ENCODE data around the gene PTGFRN.
"Not testable (repeated sequence)": the region's sequence is repeated elsewhere in the genome, so short reads cannot be mapped to it uniquely, and the experiment has no call there.

Gene PTGFRN

DNA sequence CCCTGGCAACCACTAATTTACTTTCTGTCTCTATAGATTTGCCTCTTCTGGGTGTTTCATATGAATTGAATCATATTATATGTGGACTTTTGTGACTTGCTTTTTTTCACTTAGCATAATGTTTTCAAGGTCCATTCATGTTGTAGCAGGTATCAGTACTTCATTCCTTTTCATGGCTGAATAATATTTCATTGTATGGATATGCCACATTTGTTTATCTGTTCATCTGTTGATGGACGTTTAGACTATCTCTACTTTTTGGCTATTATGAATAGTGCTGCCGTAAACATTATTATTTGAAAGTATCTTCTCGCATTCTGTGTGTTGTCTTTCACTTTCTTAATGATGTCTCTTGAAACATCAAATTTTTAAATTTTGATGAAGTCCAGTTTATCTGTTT lies 59.0 kb downstream of the PTGFRN start:
- DNase-seq (ENCODE audit: low read depth in 2 of 3, low spot score in 2 of 3): no peak

DNA sequence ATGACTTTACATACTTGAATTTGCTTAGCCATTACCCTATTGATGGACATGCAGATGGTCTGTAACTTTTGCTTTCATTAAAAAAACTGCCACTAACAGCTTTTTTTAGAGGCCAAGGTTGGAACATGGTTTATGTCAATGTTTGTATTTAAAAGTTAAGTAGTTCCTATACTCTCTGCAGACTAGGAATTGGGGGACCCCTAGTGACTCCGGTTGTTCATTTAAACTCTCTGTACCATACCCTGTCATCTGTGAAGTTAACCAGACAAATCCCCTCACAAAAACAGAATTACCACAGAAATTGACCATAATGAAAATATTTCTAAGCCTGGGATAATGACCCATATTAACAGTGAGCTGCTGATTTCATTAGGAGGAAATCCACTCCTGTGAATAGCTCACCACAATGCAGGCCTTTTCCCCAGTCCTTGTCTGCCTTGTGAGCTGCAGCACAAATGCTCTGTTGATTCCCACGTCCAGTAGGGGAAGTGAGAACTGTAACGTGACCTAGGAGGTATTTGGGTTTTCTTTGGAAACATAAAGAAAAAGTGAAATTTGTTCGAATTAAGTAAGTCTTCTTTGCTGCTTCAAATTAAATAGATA lies 61.6 kb downstream of the PTGFRN start:
- no peak for DNase-seq (ENCODE audit: low read depth in 2 of 3, low spot score in 2 of 3)

DNA sequence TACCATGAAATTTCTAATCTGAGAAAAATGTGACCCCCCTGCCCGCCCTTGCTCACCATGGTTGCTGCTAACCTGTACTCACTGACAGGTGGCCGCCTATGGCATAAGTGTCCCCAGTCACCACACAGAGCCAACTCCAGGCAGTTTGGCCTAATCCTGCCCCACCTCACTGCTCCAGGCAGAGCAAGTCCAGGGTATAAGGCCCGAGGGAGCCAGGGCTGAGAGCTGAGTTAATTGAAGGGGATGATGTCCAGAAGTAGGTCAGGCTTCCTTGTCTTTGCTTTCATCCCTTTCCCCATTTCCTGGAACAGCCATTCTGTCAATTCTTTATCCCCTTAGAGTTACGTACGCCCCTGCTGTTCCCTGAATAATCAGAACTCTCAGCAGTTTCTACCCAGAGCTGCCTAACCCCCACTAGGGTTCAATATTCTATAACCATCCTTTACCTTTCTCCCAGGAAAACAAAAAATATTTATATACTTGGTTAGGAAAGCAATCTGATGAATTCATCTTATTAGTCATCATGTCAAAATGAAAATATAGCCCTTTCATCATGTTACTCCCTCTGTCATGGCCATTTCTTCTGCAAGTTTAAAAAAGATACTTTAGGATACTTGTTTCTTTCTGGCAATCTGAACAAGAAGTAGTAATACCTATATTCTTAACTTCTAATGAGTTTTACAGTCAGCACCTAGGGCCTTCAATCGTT lies 62.4 kb downstream of the PTGFRN start:
- no peak for DNase-seq (ENCODE audit: low read depth in 2 of 3, low spot score in 2 of 3)

DNA sequence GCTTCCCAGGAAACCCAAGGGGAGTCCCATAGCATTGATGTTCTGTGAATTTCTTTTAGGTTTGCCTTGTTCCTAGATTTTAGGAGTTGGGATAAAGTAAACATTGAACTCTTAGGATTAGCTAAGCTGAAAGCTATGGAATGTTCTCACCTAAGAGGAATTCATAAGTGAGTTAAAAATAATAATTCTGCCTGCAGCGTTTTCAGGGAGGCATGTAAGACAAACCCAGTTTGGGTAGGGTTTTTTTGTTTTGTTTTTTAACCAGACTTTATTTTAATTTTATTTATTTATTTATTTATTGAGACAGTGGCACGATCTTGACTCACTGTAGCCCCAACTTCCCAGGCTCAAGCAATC lies 62.9 kb downstream of the PTGFRN start:
- no peak for DNase-seq (ENCODE audit: low read depth in 2 of 3, low spot score in 2 of 3)

DNA sequence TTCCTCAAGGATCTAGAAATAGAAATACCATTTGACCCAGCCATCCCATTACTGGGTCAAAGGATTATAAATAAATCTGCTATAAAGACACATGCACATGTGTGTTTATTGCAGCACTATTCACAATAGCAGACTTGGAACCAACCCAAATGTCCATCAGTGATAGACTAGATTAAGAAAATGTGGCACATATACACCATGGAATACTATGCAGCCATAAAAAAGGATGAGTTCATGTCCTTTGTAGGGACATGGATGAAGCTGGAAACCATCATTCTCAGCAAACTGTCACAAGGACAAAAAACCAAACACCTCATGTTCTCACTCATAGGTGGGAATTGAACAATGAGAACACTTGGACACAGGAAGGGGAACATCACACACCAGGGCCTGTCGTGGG lies 70.6 kb downstream of the PTGFRN start:
- not testable (repeated sequence) for DNase-seq (ENCODE audit: low read depth in 2 of 3, low spot score in 2 of 3)

DNA sequence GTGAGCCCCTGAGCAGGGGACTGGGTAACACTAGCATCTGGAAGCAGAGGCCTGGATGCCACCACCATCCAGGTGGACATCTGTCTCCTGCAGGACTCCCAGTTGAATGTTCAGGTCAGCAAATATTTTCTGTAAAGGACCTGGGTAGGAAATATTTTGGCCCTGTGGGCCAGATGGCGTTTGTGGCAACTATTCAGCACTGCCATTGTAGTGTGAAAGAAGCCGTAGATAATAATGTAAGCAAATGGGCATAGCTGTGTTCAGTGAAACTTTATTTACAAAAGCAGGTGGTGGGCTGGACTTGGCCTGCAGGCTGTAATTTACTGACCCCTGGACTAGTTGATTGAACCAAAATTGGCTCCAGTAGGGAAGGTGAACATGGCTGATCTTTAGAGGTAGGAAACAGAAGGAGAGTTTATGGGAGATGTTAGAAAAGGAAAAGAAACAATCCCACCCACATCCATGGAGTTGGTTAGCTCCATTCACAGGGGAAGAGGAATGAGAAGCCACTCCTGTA lies 71.9 kb downstream of the PTGFRN start:
- no peak for DNase-seq (ENCODE audit: low read depth in 2 of 3, low spot score in 2 of 3)

DNA sequence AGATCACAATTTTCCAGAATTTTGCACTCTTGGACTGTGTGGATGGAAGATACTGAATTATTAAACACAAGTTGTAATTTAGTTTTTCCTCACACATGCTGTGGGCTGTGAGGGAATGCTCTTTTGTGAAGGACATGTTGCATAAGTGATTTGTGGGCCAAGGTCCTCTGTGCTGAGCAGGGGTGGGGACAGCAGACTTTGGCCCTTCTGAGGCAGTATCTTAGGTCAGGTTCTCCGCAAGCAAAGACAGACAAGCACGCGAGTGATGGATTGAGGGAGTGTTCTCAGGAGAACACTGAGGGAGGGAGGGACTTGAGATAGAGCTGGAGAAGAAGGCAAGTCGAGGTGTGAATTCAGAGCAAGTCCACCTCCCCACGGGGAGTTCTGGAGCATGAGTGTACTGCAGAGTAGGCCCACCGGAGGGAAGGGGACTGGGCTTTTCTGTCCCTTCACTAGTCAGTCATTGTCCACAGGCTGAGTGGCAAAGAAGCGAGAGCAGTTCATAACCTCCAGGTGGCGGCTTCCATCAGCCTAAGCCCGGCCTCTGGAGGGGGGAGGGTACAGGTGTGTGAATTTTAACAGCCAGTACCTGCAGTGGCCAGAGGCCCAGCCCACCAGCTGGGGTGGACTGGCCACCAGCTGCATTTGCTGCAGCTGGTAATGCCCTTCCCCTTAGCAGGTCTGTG lies 72.7 kb downstream of the PTGFRN start:
- no peak for DNase-seq (ENCODE audit: low read depth in 2 of 3, low spot score in 2 of 3)

DNA sequence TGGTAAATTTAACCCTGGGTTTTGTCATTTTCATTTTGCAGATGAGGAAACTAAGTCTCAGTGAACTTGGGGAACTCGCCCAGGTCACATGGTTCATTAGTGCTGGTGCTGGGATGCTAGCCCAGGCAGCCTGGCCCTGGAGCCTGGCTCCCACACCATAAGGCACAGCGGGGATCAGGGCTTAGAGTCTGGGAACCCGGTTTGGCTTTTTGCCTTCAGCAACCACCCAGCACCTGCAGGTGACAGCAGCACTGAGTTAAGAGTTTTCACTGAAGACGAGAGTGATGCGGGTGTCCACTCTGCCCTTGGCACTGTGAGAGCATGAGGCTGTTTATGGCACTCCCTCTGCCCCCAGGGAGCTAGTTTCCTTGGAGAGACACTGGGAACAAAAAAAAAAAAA lies 73.4 kb downstream of the PTGFRN start:
- DNase-seq (ENCODE audit: low read depth in 2 of 3, low spot score in 2 of 3): no peak

DNA sequence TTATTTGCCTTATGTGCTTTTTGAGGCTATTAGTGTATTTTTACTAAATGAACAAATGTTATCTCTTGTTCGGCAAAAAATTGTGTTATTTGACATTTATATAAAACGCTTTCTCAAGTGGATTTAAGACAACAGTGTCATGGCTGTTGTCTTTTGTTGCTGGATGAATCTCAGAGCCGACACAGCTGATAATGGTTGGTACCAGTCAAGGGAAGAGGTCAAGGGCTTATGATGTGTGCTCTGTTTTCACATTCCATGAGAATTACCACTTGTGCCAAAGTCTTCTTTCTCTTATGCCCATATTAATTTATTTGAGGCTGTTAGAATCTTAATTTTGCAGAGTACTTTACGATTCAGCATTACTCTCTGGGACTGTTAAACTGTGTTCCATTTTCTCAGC lies 74.0 kb downstream of the PTGFRN start:
- no peak for DNase-seq (ENCODE audit: low read depth in 2 of 3, low spot score in 2 of 3)

DNA sequence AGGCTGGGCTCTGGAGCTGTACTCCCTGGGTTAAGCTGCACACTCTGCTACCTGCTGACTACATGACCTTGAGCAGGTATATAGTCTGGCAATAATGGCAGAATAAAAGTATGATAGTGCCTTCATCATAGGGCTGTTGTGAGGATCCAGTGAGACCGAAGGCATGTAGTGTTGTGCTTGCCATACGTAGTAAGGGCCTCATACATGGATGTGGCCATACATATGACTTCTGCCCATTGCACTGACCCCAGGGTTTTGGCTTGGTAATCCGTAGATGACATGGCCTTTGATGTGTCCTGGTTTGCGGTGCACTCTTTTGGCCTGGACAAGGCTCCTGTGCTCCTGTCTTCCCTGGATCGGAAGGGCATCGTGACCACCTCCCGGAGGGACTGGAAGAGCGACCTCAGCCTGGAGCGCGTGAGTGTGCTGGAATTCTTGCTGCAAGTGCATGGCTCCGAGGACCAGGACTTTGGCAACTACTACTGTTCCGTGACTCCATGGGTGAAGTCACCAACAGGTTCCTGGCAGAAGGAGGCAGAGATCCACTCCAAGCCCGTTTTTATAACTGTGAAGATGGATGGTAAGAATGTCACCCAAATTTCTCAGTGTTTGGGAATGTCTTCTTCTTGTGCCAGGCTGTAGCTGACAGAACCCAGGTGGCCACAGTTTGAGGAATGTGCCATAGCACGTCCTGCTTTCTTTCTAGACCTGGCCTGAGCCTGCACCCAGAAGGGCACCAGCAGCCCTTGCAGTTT lies 74.9 kb downstream of the PTGFRN start:
- no peak for DNase-seq (ENCODE audit: low read depth in 2 of 3, low spot score in 2 of 3)

DNA sequence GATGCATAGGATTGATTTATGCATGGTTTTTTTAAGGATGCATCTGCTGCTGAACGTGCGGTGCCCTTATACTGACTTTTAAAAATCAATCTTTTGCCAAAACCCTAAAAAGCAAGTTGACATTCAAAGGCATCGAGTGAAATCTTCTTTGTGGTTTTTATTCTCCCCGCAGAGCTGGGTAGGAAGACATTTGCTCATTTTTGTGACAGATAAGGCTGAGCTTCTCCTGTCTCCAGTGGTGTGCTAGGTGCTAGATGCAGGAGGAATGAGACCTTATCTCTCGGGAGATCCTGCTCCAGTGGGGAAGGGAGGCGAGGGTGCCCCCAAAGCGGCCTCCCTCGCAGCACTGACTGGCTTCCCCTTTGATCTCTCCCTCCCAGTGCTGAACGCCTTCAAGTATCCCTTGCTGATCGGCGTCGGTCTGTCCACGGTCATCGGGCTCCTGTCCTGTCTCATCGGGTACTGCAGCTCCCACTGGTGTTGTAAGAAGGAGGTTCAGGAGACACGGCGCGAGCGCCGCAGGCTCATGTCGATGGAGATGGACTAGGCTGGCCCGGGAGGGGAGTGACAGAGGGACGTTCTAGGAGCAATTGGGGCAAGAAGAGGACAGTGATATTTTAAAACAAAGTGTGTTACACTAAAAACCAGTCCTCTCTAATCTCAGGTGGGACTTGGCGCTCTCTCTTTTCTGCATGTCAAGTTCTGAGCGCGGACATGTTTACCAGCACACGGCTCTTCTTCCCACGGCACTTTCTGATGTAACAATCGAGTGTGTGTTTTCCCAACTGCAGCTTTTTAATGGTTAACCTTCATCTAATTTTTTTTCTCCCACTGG lies 76.9 kb downstream of the PTGFRN start:
- peak in 1 of 3 experiments; percentile 31 for DNase-seq (ENCODE audit: low read depth in 2 of 3, low spot score in 2 of 3)

DNA sequence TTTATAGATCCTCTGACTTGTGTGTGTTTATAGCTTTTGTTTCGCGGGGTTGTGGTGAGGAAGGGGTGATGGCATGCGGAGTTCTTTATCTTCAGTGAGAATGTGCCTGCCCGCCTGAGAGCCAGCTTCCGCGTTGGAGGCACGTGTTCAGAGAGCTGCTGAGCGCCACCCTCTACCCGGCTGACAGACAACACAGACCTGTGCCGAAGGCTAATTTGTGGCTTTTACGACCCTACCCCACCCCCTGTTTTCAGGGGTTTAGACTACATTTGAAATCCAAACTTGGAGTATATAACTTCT lies 77.5 kb downstream of the PTGFRN start:
- no peak for DNase-seq (ENCODE audit: low read depth in 2 of 3, low spot score in 2 of 3)

DNA sequence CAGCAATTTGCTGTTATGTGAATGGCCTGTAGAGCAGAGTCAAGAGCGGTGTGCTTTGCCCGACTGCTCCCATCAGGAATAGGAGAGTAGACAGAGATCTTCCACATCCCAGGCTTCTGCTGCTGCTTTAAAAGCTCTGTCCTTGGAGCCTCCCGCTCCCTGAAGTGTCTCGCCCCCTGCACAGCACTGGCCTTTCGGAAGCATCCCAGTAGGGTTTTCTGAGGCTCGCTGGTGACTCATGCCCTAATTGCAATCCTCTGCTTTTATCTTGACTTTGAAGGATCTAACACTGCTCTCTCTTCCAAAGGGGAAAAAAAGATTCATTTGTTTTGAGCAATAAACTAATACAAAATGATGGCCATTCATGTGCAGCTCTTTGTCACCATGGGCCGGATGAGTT lies 78.5 kb downstream of the PTGFRN start:
- DNase-seq (ENCODE audit: low read depth in 2 of 3, low spot score in 2 of 3): no peak

DNA sequence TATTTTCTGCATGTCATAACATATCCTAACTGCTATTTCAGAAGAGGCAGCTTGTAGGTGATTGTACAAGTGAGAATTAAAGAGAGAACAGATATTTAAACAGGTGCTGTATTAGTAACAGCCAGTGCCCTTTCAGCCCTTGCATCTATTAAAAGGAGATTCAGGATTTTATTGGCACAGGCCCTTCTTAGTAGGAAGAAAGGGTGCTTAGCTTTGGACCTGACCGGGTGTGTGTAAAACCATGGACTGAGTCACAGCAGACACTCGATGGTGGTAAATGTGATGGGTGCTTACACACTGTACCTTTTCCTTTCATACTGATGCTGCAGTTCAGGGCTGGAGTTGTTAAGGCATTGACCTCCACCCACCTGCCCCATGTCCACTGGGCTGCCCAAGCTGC lies 79.2 kb downstream of the PTGFRN start:
- no peak for DNase-seq (ENCODE audit: low read depth in 2 of 3, low spot score in 2 of 3)

DNA sequence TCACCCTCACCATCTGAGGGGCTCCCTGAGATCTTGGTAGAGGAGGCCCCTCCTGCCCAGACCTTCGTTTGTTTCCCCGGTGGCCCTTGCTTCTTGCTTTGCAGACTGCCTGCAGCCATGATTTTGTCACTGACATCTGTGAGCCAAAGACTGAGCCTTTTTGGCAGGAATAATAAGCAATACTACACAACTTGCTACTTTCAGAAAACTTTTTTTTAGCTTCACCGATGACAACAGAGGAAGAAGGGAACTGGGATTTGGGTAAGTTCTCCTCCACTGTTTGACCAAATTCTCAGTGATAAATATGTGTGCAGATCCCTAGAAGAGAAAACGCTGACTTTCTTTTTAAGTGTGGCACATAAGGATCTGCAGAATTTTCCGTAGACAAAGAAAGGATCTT lies 80.1 kb downstream of the PTGFRN start:
- DNase-seq (ENCODE audit: low read depth in 2 of 3, low spot score in 2 of 3): no peak

DNA sequence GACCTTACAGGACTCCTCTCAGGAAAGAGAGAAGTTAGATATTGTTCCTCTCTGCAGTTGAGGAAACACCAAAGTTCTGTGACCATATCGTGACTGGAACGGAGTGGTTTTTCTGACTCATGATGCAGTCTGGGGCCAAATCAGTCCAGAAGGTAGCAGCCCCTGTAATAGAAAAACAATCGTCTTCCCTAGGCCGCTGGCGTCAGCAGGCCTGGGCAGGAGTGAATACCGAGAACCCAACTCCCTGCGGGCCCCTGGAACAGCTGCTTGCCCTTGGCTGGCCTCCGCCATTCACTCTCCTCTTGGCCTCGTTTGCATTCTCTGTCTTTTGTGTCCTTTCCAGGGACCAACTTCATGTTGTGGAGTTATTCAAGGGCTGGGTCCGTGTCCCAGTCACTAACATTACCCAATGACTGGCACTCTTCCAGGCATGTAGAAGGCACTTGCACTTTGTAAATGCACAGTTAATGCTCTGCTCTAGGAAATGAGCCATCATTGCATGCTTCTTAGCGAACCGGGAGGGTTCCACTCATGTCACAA lies 81.0 kb downstream of the PTGFRN start:
- no peak for DNase-seq (ENCODE audit: low read depth in 2 of 3, low spot score in 2 of 3)

DNA sequence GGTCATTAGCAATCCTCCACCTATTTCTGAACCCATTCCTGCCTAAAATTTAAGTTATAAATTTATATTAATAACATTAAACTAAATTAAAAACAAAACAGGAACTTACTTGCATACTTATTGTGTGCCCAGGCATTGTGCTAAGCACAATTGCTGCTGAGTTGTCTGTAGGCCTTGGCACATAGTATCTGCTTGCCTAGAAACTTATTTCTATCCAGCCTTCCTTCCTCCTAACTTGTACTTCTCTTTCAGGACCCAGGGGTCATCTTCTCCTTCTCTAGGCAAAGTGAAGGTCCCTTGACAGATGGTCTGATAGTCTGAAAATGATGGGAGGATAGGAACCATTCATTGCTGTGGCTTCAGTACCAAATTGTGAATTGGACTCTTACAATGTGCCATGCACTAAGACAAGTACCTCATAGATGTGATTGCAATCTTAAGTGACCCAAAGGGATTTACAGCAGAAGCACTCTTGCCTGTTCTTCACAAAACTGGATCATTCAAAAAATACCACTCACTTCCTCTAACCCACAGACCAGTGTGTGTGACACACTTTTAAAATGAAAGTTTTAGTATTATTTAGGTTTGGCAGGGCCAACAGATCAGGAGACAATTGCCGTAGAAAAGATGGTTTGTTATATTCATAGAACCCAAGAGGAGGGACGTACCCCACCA lies 81.6 kb downstream of the PTGFRN start:
- DNase-seq (ENCODE audit: low read depth in 2 of 3, low spot score in 2 of 3): no peak

DNA sequence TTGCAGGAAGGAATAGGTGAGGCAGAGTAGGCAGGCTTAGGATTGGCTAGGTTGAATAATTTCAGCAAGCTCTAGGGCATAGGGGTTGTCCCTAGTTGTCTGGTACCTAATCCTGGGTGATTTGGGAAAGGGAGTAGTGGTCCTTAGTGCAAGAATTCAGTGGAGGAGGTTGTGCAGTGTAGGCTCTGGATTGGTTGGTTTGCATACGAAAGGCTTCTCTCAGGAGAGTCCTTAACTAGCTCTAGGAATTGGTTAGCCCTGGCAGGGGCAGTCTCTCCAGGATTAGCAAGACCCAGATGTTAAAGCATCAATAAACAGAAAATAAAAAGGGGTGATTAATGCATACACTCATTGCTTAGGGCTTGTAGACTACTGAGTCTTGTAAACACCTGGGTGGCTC lies 82.2 kb downstream of the PTGFRN start:
- DNase-seq (ENCODE audit: low read depth in 2 of 3, low spot score in 2 of 3): no peak

DNA sequence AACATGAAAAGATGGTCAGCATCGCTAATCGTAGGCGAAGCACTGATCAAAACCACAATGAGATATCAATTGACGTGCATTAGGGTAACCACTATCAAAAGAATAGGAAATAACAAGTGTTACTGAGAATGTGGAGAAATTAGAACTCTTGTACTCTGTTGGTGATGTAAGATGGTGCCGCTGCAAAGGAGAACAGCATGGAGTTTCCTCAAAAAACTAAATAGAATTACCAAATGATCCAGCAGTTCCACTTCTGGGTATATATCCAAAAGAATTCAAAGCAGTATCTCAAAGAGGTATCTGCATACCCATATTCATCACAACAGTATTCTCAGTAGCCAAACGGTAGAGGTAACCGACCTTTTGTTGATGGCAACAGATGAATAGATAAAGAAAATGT lies 83.6 kb downstream of the PTGFRN start:
- DNase-seq (ENCODE audit: low read depth in 2 of 3, low spot score in 2 of 3): no peak

DNA sequence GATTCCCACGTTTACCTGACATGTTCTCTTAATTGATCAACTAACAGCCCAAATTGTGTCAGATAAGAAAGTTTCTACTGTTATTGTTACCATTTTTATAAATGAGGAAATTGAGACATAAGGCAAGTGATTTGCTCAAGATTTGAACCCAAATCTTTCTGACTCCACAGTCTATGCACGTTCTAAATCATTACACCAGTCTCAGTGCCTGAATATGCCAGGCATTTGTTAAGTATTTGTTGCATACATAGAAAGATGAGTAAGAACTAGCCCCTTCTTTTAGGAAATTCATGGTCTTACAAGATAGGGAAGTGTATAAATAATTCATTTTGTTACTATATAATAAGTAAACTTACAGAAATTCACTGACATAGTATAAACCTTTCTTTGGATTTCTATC lies 84.7 kb downstream of the PTGFRN start:
- DNase-seq (ENCODE audit: low read depth in 2 of 3, low spot score in 2 of 3): no peak
